Endothelial cell of umbilical vein (primary cell): ENCODE measurements around the gene LRCH3. TPM values are rescaled to one million over a fixed set of nuclear protein-coding genes. Genes with fewer than 3 reads are reported as not detected.

Experiments
- BruUV-seq: library from RNA; stranded (reverse); fragments of 400-500 nt; replicated peaks from 2 replicates; lab custom pipeline; 2021; lab: Mats Ljungman, UMichigan
- CTCF ChIA-PET: fragments of 300-600, 350-600 bp; sonication (Branson Sonifier 250); formaldehyde crosslinking; loops from one replicate; lab custom pipeline; 2021; ENCODE audit warnings: antibody characterized with exemption, inconsistent platforms; lab: Charles Lee
- POLR2A ChIA-PET: fragments of 300-600, 350-600 bp; sonication (Branson Sonifier 250); formaldehyde crosslinking; loops from one replicate; lab custom pipeline; 2021; ENCODE audit warnings: antibody characterized with exemption, inconsistent platforms; lab: Charles Lee
- DNase-seq: peaks from one replicate; pipeline ENCODE4 v3.0.0-alpha.2; 2011; ENCODE audit warnings: low read depth, low spot score
- FAIRE-seq: peaks from 2 replicates; lab custom pipeline; 2011; peaks lifted over from hg19 to GRCh38; lab: Jason Lieb, UNC
- H2AFZ ChIP-seq: 2 replicates; pipeline ENCODE4 v1.6.0; 2012; ENCODE audit warnings: low read depth, low read length, control low read depth, inconsistent platforms
- H3K27ac ChIP-seq: 2 replicates; pipeline ENCODE4 v1.5.1; 2011; ENCODE audit warnings: low read depth, mild to moderate bottlenecking, control low read depth, low read length, moderate library complexity; ENCODE audit not compliant: insufficient read depth
- H3K27me3 ChIP-seq, 2 experiments: 2 replicates each; pipeline versions ENCODE4 v1.6.0 to v1.6.1; 2011; ENCODE audit warnings: low read length in 2 of 2, mixed read lengths in 1 of 2; ENCODE audit not compliant: control insufficient read depth in 2 of 2, insufficient read depth in 2 of 2
- H3K36me3 ChIP-seq, 2 experiments: 2 replicates in 1 of 2; 3 replicates in 1 of 2; pipeline ENCODE4 v1.5.1; 2011; ENCODE audit warnings: low read length in 2 of 2, mild to moderate bottlenecking in 1 of 2, moderate library complexity in 1 of 2; ENCODE audit not compliant: control insufficient read depth in 2 of 2, insufficient read depth in 2 of 2; ENCODE audit errors: extremely low read depth in 1 of 2
- H3K4me1 ChIP-seq: 3 replicates; pipeline ENCODE4 v1.5.1; 2011; ENCODE audit warnings: mild to moderate bottlenecking, low read length; ENCODE audit not compliant: control insufficient read depth, insufficient read depth; ENCODE audit errors: extremely low read depth
- H3K4me2 ChIP-seq: 2 replicates; pipeline ENCODE4 v1.6.1; 2011; ENCODE audit warnings: low read length, control low read depth, mixed read lengths; ENCODE audit not compliant: insufficient read depth
- H3K4me3 ChIP-seq, 3 experiments: fragments of 200-600 bp in 1 of 3; sonication (generic), shearing (Covaris generic) in 1 of 3; replicated peaks in 1 of 3; 2 replicates each; pipeline ENCODE4 v1.5.1; 2011 to 2016; ENCODE audit warnings: control low read depth in 3 of 3, low read length in 3 of 3, mild to moderate bottlenecking in 2 of 3, inconsistent platforms in 1 of 3, low read depth in 1 of 3, moderate library complexity in 1 of 3; ENCODE audit not compliant: insufficient read depth in 1 of 3
- H3K79me2 ChIP-seq: 2 replicates; pipeline ENCODE4 v1.6.0; 2012; ENCODE audit warnings: low read length, inconsistent platforms; ENCODE audit not compliant: control insufficient read depth, insufficient read depth
- H3K9ac ChIP-seq: replicated peaks from 2 replicates; pipeline ENCODE3; 2011; ENCODE audit warnings: low read length, control low read depth; ENCODE audit not compliant: insufficient read depth; ENCODE audit errors: extremely low read depth
- H3K9me1 ChIP-seq: replicated peaks from 3 replicates; pipeline ENCODE4 v1.6.0; 2011; ENCODE audit warnings: mild to moderate bottlenecking, low read length; ENCODE audit not compliant: control insufficient read depth, insufficient read depth; ENCODE audit errors: extremely low read depth
- H3K9me3 ChIP-seq: replicated peaks from 2 replicates; pipeline ENCODE4 v1.5.1; 2012; ENCODE audit warnings: low read length, inconsistent platforms; ENCODE audit not compliant: control insufficient read depth, insufficient read depth
- H4K20me1 ChIP-seq: replicated peaks from 2 replicates; pipeline ENCODE3; 2011; ENCODE audit warnings: mild to moderate bottlenecking, low read length; ENCODE audit not compliant: control insufficient read depth, insufficient read depth; ENCODE audit errors: extremely low read depth
- CTCF ChIP-seq, 2 donors: IDR thresholded peaks; 1 replicate in 1 of 2; 2 replicates in 1 of 2; pipeline ENCODE4 v1.5.1; 2011; ENCODE audit warnings: low read length in 2 of 2, mild to moderate bottlenecking in 2 of 2, moderate library complexity in 2 of 2, control low read depth in 1 of 2, inconsistent platforms in 1 of 2, low read depth in 1 of 2; ENCODE audit not compliant: insufficient read depth in 1 of 2; ENCODE audit errors: extremely low read depth in 1 of 2
- EZH2 ChIP-seq: IDR thresholded peaks from 2 replicates; pipeline ENCODE4 v1.6.1; 2012; ENCODE audit warnings: borderline replicate concordance, low read depth, mild to moderate bottlenecking, moderate library complexity, low read length, inconsistent platforms; ENCODE audit not compliant: severe bottlenecking
- FOS ChIP-seq: IDR thresholded peaks from 2 replicates; pipeline ENCODE4 v1.6.1; 2011; ENCODE audit warnings: mild to moderate bottlenecking, low read length, moderate library complexity, borderline replicate concordance; ENCODE audit not compliant: insufficient read depth
- GATA2 ChIP-seq: IDR thresholded peaks from 2 replicates; pipeline ENCODE4 v1.7.0; 2011; ENCODE audit warnings: low read depth, mild to moderate bottlenecking, moderate library complexity, mixed read lengths, low read length; ENCODE audit not compliant: insufficient read length, insufficient read depth
- JUN ChIP-seq: IDR thresholded peaks from 2 replicates; pipeline ENCODE4 v1.6.1; 2011; ENCODE audit warnings: borderline replicate concordance, low read depth; ENCODE audit not compliant: insufficient read length, insufficient read depth
- MAX ChIP-seq: IDR thresholded peaks from 2 replicates; pipeline ENCODE4 v1.6.1; 2011; ENCODE audit not compliant: insufficient read depth, insufficient read length
- MYC ChIP-seq: IDR thresholded peaks from one replicate; pipeline ENCODE4 v1.6.1; 2011; ENCODE audit warnings: mild to moderate bottlenecking, low read depth, low read length
- POLR2A ChIP-seq: IDR thresholded peaks from 2 replicates; pipeline ENCODE4 v1.6.1; 2012; ENCODE audit warnings: low read depth, mild to moderate bottlenecking, control low read depth, low read length
- POLR2AphosphoS5 ChIP-seq: IDR thresholded peaks from 2 replicates; pipeline ENCODE4 v1.6.1; 2012; ENCODE audit warnings: low read depth, mild to moderate bottlenecking, control low read depth, low read length, moderate library complexity; ENCODE audit not compliant: insufficient read depth
- dilution Hi-C: fragments of 300-500 bp; cut with MboI; formaldehyde crosslinking; loops from one replicate; pipeline ENCODE4 v1.15.0; 2019; ENCODE audit warnings: low sequenced_read_pairs; ENCODE audit not compliant: extremely low pct_ligation_motif_present
- intact Hi-C: fragments of 100-400 bp; cut with micrococcal nuclease; formaldehyde crosslinking; loops from one replicate; pipeline ENCODE4 v1.10.0; 2022
- polyA plus RNA-seq, 4 experiments: library from polyadenylated mRNA; depleted of rRNA in 3 of 4; stranded (reverse) in 3 of 4; unstranded in 1 of 4; fragments of >200 nt; gene quantifications; 2 replicates each; pipeline versions ENCODE4 v1.2.1 to v1.2.3, GENCODE V29; 2011 to 2012; ENCODE audit warnings: missing spikeins in 1 of 4
- total RNA-seq: library from RNA; stranded (reverse); gene quantifications from 2 replicates; pipeline ENCODE4 v1.2.3, GENCODE V29; 2021

The LRCH3 gene
- total and polyA plus RNA-seq, 2 donors (not counting 3 experiments of a cell fraction or from before 2014, with no cell fraction given): 43.9 to 60.3 TPM

GRCh38 chr3:197858598-197858997, 67.5 kb downstream of the LRCH3 start:
- no peak for FAIRE-seq

GRCh38 chr3:197866035-197866434, 75.0 kb downstream of the LRCH3 start:
- H3K27me3 ChIP-seq: no peaks in the 10 kb centered on the region
- POLR2A ChIA-PET: no interaction called here
- intact Hi-C loops (no loop called here), dilution Hi-C loops (no loop called here)
- no peaks in the 10 kb centered on the region for H4K20me1 ChIP-seq
- TF ChIP-seq FOS: no peak
- TF ChIP-seq MYC: no peak
- no peak for TF ChIP-seq POLR2A
- TF ChIP-seq POLR2AphosphoS5: no peak
- no peak for TF ChIP-seq EZH2
- TF ChIP-seq CTCF (IDR thresholded peaks at IDR 0.05; ENCODE audit: extremely low read depth in 1 of 2, insufficient read depth in 1 of 2, low read depth in 1 of 2, low read length in 2 of 2): no peak
- no peak for TF ChIP-seq MAX
- no peak for TF ChIP-seq JUN
- no peak for TF ChIP-seq GATA2
- H3K9me3 ChIP-seq: no peaks in the 10 kb centered on the region
- no TSS peak for BruUV-seq
- no peaks in the 10 kb centered on the region for H3K79me2 ChIP-seq
- no peak overlapping the region for H3K9ac ChIP-seq
- CTCF ChIA-PET: no interaction called here
- peaks cover 2 to 11% of the 10 kb centered on the region in 2 experiments for H3K36me3 ChIP-seq
- H2AFZ ChIP-seq: no peak overlapping the region
- DNase-seq: no peak
- H3K4me2 ChIP-seq: no peak overlapping the region
- no peak for FAIRE-seq
- no peaks in the 10 kb centered on the region for H3K4me1 ChIP-seq
- no peaks in the 10 kb centered on the region for H3K9me1 ChIP-seq
- H3K27ac ChIP-seq: no peak overlapping the region
- H3K4me3 ChIP-seq: no peak overlapping the region

More at GRCh38 chr3:197858598-197858997, 67.5 kb downstream of the LRCH3 start:
- H3K9ac ChIP-seq: no peak overlapping the region
- no peaks in the 10 kb centered on the region for H3K9me1 ChIP-seq
- no peaks in the 10 kb centered on the region for H3K4me1 ChIP-seq
- H3K36me3 ChIP-seq: peaks cover 7 to 18% of the 10 kb centered on the region in 2 experiments
- H3K9me3 ChIP-seq: no peaks in the 10 kb centered on the region
- H3K4me2 ChIP-seq: no peak overlapping the region
- no peak overlapping the region for H3K27ac ChIP-seq
- no peaks in the 10 kb centered on the region for H3K27me3 ChIP-seq
- H2AFZ ChIP-seq: no peak overlapping the region
- CTCF ChIA-PET: no interaction called here
- POLR2A ChIA-PET: no interaction called here
- dilution Hi-C loops (no loop called here), intact Hi-C loops (no loop called here)
- H3K4me3 ChIP-seq: no peak overlapping the region
- BruUV-seq: no TSS peak
- H3K79me2 ChIP-seq: no peaks in the 10 kb centered on the region
- H4K20me1 ChIP-seq: no peaks in the 10 kb centered on the region
- TF ChIP-seq POLR2AphosphoS5: no peak
- no peak for TF ChIP-seq EZH2
- TF ChIP-seq CTCF (IDR thresholded peaks at IDR 0.05; ENCODE audit: extremely low read depth in 1 of 2, insufficient read depth in 1 of 2, low read depth in 1 of 2, low read length in 2 of 2): no peak
- TF ChIP-seq JUN: no peak
- no peak for DNase-seq
